ENCODE data around the gene KDM1A. TPM values are rescaled to one million over a fixed set of nuclear protein-coding genes. Genes with fewer than 3 reads are reported as not detected.

Gene KDM1A
- total and polyA plus RNA-seq, 5 donors, result 22.9 to 34.4 (median 32.2) TPM

GRCh38 chr1:23037081-23037740, 17.9 kb downstream of the KDM1A start:
- Histone ChIP-seq H3K27me3 (ENCODE audit: control insufficient read depth, insufficient read depth) (no peaks in the 10 kb centered on the region), H3K4me1 (ENCODE audit: control insufficient read depth, insufficient read depth, low read length) (no peaks in the 10 kb centered on the region), H3K4me3 (ENCODE audit: low read length) (no peak overlapping the region), H3K9me3 (ENCODE audit: control insufficient read depth, low read length) (no peaks in the 10 kb centered on the region), H3K27ac (ENCODE audit: low read length) (no peak overlapping the region)
- ATAC-seq (no peak), DNase-seq (no peak)
- intact Hi-C loops (cut with DNase I), result no loop called here
- 95% methylated on average over 4 of the region's 4 CpGs for WGBS

GRCh38 chr1:23039308-23039826, 20.1 kb downstream of the KDM1A start:
- Histone ChIP-seq H3K4me3 (ENCODE audit: low read length) (no peak overlapping the region), H3K27ac (ENCODE audit: low read length) (no peak overlapping the region), H3K4me1 (ENCODE audit: control insufficient read depth, insufficient read depth, low read length) (peaks cover 2% of the 10 kb centered on the region), H3K27me3 (ENCODE audit: control insufficient read depth, insufficient read depth) (no peaks in the 10 kb centered on the region), H3K9me3 (ENCODE audit: control insufficient read depth, low read length) (no peaks in the 10 kb centered on the region)
- ATAC-seq, result no peak
- WGBS, result 48% methylated on average over 7 of the region's 7 CpGs
- no peak for DNase-seq
- intact Hi-C loops (cut with DNase I), result no loop called here

GRCh38 chr1:23040509-23040908, 21.2 kb downstream of the KDM1A start:
- DNase-seq, result no peak
- H3K4me1 ChIP-seq (ENCODE audit: control insufficient read depth, insufficient read depth, low read length), result peaks cover 2% of the 10 kb centered on the region
- no peak for ATAC-seq
- no peaks in the 10 kb centered on the region for H3K27me3 ChIP-seq (ENCODE audit: control insufficient read depth, insufficient read depth)
- H3K4me3 ChIP-seq (ENCODE audit: low read length), result no peak overlapping the region
- no peaks in the 10 kb centered on the region for H3K9me3 ChIP-seq (ENCODE audit: control insufficient read depth, low read length)
- no peak overlapping the region for H3K27ac ChIP-seq (ENCODE audit: low read length)
- WGBS, result 95% methylated on average over 5 of the region's 5 CpGs
- intact Hi-C loops (cut with DNase I), result no loop called here

- Histone ChIP-seq H3K9me3 (ENCODE audit: control insufficient read depth, low read length) (no peaks in the 10 kb centered on the region), H3K4me3 (ENCODE audit: low read length) (no peak overlapping the region), H3K4me1 (ENCODE audit: control insufficient read depth, insufficient read depth, low read length) (peaks cover 2% of the 10 kb centered on the region), H3K27ac (ENCODE audit: low read length) (no peak overlapping the region), H3K27me3 (ENCODE audit: control insufficient read depth, insufficient read depth) (no peaks in the 10 kb centered on the region)
- DNase-seq (no peak), ATAC-seq (no peak)
- intact Hi-C loops (cut with DNase I), result no loop called here
- WGBS, result 90% methylated on average over 3 of the region's 3 CpGs
Measured at GRCh38 chr1:23044035-23044434, 24.8 kb downstream of the KDM1A start.

GRCh38 chr1:23050201-23050600, 30.9 kb downstream of the KDM1A start:
- H3K27ac ChIP-seq (ENCODE audit: low read length), result no peak overlapping the region
- H3K4me1 ChIP-seq (ENCODE audit: control insufficient read depth, insufficient read depth, low read length), result no peaks in the 10 kb centered on the region
- intact Hi-C loops (cut with DNase I), result no loop called here
- WGBS, result 64% methylated on average over 7 of the region's 7 CpGs
- peak in 1 of 2 donors; percentile 76 for ATAC-seq
- H3K27me3 ChIP-seq (ENCODE audit: control insufficient read depth, insufficient read depth), result no peaks in the 10 kb centered on the region
- DNase-seq, result peak in 1 of 3 donors; percentile 12
- H3K4me3 ChIP-seq (ENCODE audit: low read length), result no peak overlapping the region
- no peaks in the 10 kb centered on the region for H3K9me3 ChIP-seq (ENCODE audit: control insufficient read depth, low read length)

- H3K4me3 ChIP-seq (ENCODE audit: low read length), result no peak overlapping the region
- H3K4me1 ChIP-seq (ENCODE audit: control insufficient read depth, insufficient read depth, low read length), result no peaks in the 10 kb centered on the region
- no peaks in the 10 kb centered on the region for H3K9me3 ChIP-seq (ENCODE audit: control insufficient read depth, low read length)
- no peak for DNase-seq
- no peak for ATAC-seq
- no peak overlapping the region for H3K27ac ChIP-seq (ENCODE audit: low read length)
- 88% methylated on average over 4 of the region's 4 CpGs for WGBS
- intact Hi-C loops (cut with DNase I), result no loop called here
- no peaks in the 10 kb centered on the region for H3K27me3 ChIP-seq (ENCODE audit: control insufficient read depth, insufficient read depth)
Measured at GRCh38 chr1:23051290-23051909, 32.1 kb downstream of the KDM1A start.

- Histone ChIP-seq H3K4me1 (ENCODE audit: control insufficient read depth, insufficient read depth, low read length) (no peaks in the 10 kb centered on the region), H3K4me3 (ENCODE audit: low read length) (no peak overlapping the region), H3K27me3 (ENCODE audit: control insufficient read depth, insufficient read depth) (no peaks in the 10 kb centered on the region), H3K27ac (ENCODE audit: low read length) (no peak overlapping the region), H3K9me3 (ENCODE audit: control insufficient read depth, low read length) (no peaks in the 10 kb centered on the region)
- intact Hi-C loops (cut with DNase I), result no loop called here
- ATAC-seq (no peak), DNase-seq (no peak)
- 94% methylated on average over 5 of the region's 5 CpGs for WGBS
Measured at GRCh38 chr1:23057301-23057700, 38.0 kb downstream of the KDM1A start.

GRCh38 chr1:23062271-23062670, 43.0 kb downstream of the KDM1A start:
- Histone ChIP-seq H3K4me1 (ENCODE audit: control insufficient read depth, insufficient read depth, low read length) (no peaks in the 10 kb centered on the region), H3K4me3 (ENCODE audit: low read length) (no peak overlapping the region), H3K27me3 (ENCODE audit: control insufficient read depth, insufficient read depth) (no peaks in the 10 kb centered on the region), H3K9me3 (ENCODE audit: control insufficient read depth, low read length) (no peaks in the 10 kb centered on the region), H3K27ac (ENCODE audit: low read length) (no peak overlapping the region)
- DNase-seq (no peak), ATAC-seq (no peak)
- intact Hi-C loops (cut with DNase I), result no loop called here
- 82% methylated on average over 2 of the region's 2 CpGs for WGBS

- H3K4me3 ChIP-seq (ENCODE audit: low read length), result no peak overlapping the region
- no peaks in the 10 kb centered on the region for H3K4me1 ChIP-seq (ENCODE audit: control insufficient read depth, insufficient read depth, low read length)
- no peak for DNase-seq
- no peaks in the 10 kb centered on the region for H3K27me3 ChIP-seq (ENCODE audit: control insufficient read depth, insufficient read depth)
- no peak overlapping the region for H3K27ac ChIP-seq (ENCODE audit: low read length)
- WGBS, result 81% methylated on average over 2 of the region's 2 CpGs
- H3K9me3 ChIP-seq (ENCODE audit: control insufficient read depth, low read length), result no peaks in the 10 kb centered on the region
- ATAC-seq, result no peak
- intact Hi-C loops (cut with DNase I), result no loop called here
Measured at GRCh38 chr1:23065385-23065784, 46.1 kb downstream of the KDM1A start.

GRCh38 chr1:23066075-23066474, 46.8 kb downstream of the KDM1A start:
- intact Hi-C loops (cut with DNase I), result no loop called here
- Histone ChIP-seq H3K4me1 (ENCODE audit: control insufficient read depth, insufficient read depth, low read length) (no peaks in the 10 kb centered on the region), H3K27me3 (ENCODE audit: control insufficient read depth, insufficient read depth) (no peaks in the 10 kb centered on the region), H3K27ac (ENCODE audit: low read length) (no peak overlapping the region), H3K4me3 (ENCODE audit: low read length) (no peak overlapping the region), H3K9me3 (ENCODE audit: control insufficient read depth, low read length) (no peaks in the 10 kb centered on the region)
- 90% methylated on average over 2 of the region's 2 CpGs for WGBS
- ATAC-seq, result no peak
- DNase-seq, result no peak

GRCh38 chr1:23069149-23069548, 49.9 kb downstream of the KDM1A start:
- intact Hi-C loops (cut with DNase I), result no loop called here
- Histone ChIP-seq H3K27ac (ENCODE audit: low read length) (no peak overlapping the region), H3K27me3 (ENCODE audit: control insufficient read depth, insufficient read depth) (no peaks in the 10 kb centered on the region), H3K4me1 (ENCODE audit: control insufficient read depth, insufficient read depth, low read length) (no peaks in the 10 kb centered on the region), H3K4me3 (ENCODE audit: low read length) (no peak overlapping the region), H3K9me3 (ENCODE audit: control insufficient read depth, low read length) (no peaks in the 10 kb centered on the region)
- WGBS, result 70% methylated on average over 2 of the region's 2 CpGs
- ATAC-seq (peak in 1 of 2 donors; percentile 41), DNase-seq (no peak)
